BJ (cell line): ENCODE results near the gene INTS3. TPM values are rescaled to one million over a fixed set of nuclear protein-coding genes. Genes with fewer than 3 reads are reported as not detected.

ENCODE experiments used
- CTCF ChIA-PET: fragments of 350-600 bp; formaldehyde crosslinking; extraction: SDS; loops from one replicate; lab custom pipeline; 2021; ENCODE audit warnings: antibody characterized with exemption, inconsistent platforms; lab: Yijun Ruan, JAX
- POLR2A ChIA-PET: fragments of 300-600 bp; sonication (Branson Sonifier 250); formaldehyde crosslinking; extraction: SDS; loops from one replicate; lab custom pipeline; 2021; ENCODE audit warnings: antibody characterized with exemption; lab: Charles Lee
- DNase-seq: peaks from one replicate; pipeline ENCODE4 v3.0.0-alpha.2; 2011; ENCODE audit warnings: low read depth
- H3K27me3 ChIP-seq: 2 replicates; pipeline ENCODE4 v1.6.0; 2011; ENCODE audit warnings: low read length; ENCODE audit not compliant: control insufficient read depth, insufficient read depth
- H3K36me3 ChIP-seq: 2 replicates; pipeline ENCODE4 v1.5.1; 2011; ENCODE audit warnings: low read length; ENCODE audit not compliant: control insufficient read depth, insufficient read depth
- H3K4me3 ChIP-seq: 2 replicates; pipeline ENCODE4 v1.5.1; 2011; ENCODE audit warnings: low read depth, mild to moderate bottlenecking, control low read depth, low read length
- polyA plus RNA-seq: library from polyadenylated mRNA; depleted of rRNA; stranded (reverse); fragments of >200 nt; gene quantifications from 2 replicates; pipeline ENCODE4 v1.2.3, GENCODE V29; 2011
- TF ChIP-seq, protein P1 (sequence below): IDR thresholded peaks from 2 replicates; pipeline ENCODE4 v1.5.1; 2011; ENCODE audit warnings: low read depth, mild to moderate bottlenecking, control low read depth, inconsistent platforms, low read length, moderate library complexity; ENCODE audit not compliant: insufficient read depth

Gene INTS3
- polyA plus RNA-seq, 1 experiment: 52.8 TPM

DNA sequence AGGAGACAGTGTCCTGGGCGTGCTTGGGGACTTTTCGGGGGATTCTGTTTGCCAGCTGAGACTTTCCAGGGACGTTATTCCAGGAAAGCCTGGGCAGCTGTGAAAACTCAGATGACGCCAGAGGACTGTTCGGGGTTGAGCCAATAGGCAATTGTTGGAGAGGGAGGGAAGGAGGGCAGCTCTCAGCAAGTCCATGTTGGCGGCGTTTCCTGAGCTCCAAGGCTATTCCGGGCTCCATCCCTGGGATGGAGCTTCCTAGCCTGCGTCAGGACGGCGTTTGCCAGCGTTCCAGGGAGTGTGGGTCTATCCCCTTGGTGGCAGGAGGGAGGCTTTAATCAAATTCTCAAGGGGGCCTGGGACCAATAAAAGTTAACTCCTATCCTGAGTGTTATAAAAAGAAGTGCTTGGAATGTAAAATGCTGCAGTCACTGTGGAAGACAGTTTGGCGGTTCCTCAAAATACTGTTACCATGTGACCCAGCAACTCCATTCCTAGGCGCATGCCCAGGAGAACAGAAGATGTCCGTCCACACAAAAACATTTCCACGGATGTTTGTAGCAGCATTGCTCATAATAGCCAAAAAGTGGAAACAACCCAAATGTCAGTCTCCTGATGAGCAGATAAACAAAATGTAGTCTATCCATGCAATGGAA is 62.6 kb downstream of the INTS3 start:
- CTCF ChIA-PET: interaction anchor here (1.6 to 3.8 kb wide), 2 partner anchors 155 to 197 kb away, joined by 4 to 23 read pairs; partner anchors contain the start of gene RAB13
- H3K4me3 ChIP-seq: peak overlapping the region; percentile 18; the same call in 1 of the 2 replicates
- H3K27me3 ChIP-seq: no peaks in the 10 kb centered on the region
- POLR2A ChIA-PET: no interaction called here
- no peaks in the 10 kb centered on the region for H3K36me3 ChIP-seq
- TF ChIP-seq, protein P1, sequence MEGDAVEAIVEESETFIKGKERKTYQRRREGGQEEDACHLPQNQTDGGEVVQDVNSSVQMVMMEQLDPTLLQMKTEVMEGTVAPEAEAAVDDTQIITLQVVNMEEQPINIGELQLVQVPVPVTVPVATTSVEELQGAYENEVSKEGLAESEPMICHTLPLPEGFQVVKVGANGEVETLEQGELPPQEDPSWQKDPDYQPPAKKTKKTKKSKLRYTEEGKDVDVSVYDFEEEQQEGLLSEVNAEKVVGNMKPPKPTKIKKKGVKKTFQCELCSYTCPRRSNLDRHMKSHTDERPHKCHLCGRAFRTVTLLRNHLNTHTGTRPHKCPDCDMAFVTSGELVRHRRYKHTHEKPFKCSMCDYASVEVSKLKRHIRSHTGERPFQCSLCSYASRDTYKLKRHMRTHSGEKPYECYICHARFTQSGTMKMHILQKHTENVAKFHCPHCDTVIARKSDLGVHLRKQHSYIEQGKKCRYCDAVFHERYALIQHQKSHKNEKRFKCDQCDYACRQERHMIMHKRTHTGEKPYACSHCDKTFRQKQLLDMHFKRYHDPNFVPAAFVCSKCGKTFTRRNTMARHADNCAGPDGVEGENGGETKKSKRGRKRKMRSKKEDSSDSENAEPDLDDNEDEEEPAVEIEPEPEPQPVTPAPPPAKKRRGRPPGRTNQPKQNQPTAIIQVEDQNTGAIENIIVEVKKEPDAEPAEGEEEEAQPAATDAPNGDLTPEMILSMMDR: no peak
- DNase-seq: peak; percentile 34

DNA sequence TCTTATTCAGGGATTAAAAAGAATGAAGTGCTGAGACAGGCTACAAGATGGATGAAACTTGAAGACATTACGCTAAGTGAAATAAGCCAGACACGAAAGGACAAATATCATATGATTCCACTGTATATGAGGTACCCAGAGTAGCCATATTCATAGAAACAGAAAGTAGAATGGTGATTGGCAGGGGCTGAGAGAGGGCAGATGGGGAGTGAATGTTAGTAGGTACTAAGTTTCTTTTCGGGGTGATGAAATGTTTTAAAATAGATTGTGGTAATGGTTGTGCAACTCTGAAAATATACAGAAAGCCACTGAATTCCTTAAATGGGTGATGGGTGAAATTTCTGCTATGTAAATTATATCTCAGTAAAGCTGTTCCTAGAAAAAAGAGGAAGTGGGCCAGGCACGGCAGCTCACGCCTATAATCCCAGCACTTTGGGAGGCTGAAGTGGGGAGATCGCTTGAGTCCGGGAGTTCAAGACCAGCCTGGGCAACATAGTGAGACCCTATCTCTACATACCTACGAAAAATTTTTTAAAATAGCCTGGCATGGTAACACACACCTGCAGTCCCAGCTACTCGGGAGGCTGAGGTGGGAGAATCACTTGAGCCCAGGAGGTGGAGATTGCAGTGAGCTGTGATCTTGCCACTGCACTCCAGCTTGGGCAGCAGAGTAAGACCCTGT is 63.3 kb downstream of the INTS3 start:
- TF ChIP-seq, protein P1: no peak
- H3K4me3 ChIP-seq: peak overlapping the region; percentile 18; the same call in 1 of the 2 replicates
- ChIA-PET CTCF (interaction anchor here (1.0 to 3.8 kb wide), 4 partner anchors 12 to 196 kb away, joined by 3 to 23 read pairs (median 6); partner anchors contain the start of genes DENND4B and RAB13), POLR2A (no interaction called here)
- H3K36me3 ChIP-seq: no peaks in the 10 kb centered on the region
- no peaks in the 10 kb centered on the region for H3K27me3 ChIP-seq
- peak; percentile 75 for DNase-seq

DNA sequence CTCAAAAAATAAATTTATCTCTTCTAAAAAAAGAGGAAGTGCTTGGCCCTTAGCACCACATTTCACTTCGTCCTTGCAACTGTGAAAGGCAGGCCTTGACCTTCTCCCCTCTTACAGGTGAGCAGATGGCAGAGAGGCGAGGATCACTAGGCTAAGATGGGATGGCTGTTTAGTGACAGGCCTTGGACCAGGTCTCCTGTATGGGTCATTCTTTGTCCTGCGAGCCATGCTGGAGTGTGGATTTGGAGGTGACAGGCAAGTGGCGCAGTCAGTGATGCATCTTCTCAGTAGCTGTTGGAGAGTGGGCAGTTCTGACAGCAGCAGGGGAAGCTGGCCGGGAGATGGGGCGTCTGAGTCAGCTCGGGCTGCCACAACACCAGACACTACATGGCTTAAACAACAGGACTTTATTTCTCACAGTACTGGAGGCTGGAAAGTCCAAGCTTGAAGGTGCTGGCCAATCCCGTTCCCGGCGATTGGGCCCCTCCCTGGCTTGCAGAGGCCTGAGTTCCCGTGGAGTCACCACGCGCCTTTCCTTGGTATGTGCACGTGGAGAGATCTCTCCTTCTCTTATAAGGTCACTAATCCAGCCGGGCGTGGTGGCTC is 63.9 kb downstream of the INTS3 start:
- no peak overlapping the region for H3K4me3 ChIP-seq
- ChIA-PET CTCF (interaction anchor here (1.0 to 3.8 kb wide), 4 partner anchors 11 to 195 kb away, joined by 3 to 23 read pairs (median 5); partner anchors contain the start of genes CREB3L4, DENND4B and RAB13), POLR2A (no interaction called here)
- no peaks in the 10 kb centered on the region for H3K27me3 ChIP-seq
- no peak for DNase-seq
- H3K36me3 ChIP-seq: no peaks in the 10 kb centered on the region
- TF ChIP-seq, protein P1: no peak

DNA sequence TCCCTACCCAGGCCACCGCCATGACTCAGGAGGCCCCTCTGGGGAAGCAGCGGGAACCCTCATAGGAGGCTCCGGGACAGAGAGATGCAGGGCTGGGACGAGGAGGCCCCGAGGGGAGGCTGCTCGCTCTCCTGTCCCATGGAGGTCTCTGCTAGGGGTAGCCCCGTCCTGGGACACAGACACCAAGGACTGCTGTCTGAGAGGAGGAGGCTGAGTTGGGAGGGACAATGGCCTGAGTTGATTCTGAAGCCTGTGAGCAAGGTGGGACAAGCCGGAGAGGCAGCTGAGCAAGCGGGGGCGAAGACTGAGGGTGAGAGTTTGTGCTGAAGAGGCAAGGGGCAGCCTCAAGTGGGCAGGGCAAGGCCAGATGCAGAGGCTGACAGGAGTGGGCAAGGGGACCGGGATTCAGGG is 64.8 kb downstream of the INTS3 start:
- Histone ChIP-seq H3K27me3 (no peaks in the 10 kb centered on the region), H3K4me3 (no peak overlapping the region), H3K36me3 (no peaks in the 10 kb centered on the region)
- TF ChIP-seq, protein P1: no peak
- no peak for DNase-seq
- POLR2A ChIA-PET: no interaction called here
- CTCF ChIA-PET: interaction anchor here (0.8 to 3.8 kb wide), 4 partner anchors 152 to 194 kb away, joined by 3 to 23 read pairs (median 5); partner anchors contain the start of genes CREB3L4, DENND4B and RAB13
